HCT116 (cell line): ENCODE results near the gene SMIM28. TPM values are rescaled to one million over a fixed set of nuclear protein-coding genes. Genes with fewer than 3 reads are reported as not detected.

ENCODE experiments used
- ATAC-seq: fragments of 200-7000 bp; cut with Tn5 transposase; 2 replicates; pipeline ENCODE4 v1.9.1; 2020; ENCODE audit warnings: mild to moderate bottlenecking, moderate library complexity
- BruUV-seq: library from RNA; stranded (reverse); fragments of 400-500 nt; replicated peaks from 2 replicates; lab custom pipeline; 2021; lab: Mats Ljungman, UMichigan
- CTCF ChIA-PET: fragments of 300-600 bp; sonication (Branson Sonifier 250); formaldehyde crosslinking; loops from one replicate; lab custom pipeline; 2021; ENCODE audit warnings: antibody characterized with exemption; lab: Charles Lee
- POLR2A ChIA-PET: fragments of 300-600, 350-600 bp; sonication (Branson Sonifier 250); formaldehyde crosslinking; loops from one replicate; lab custom pipeline; 2021; ENCODE audit warnings: antibody characterized with exemption; lab: Charles Lee
- RAD21 ChIA-PET, 2 experiments: fragments of 300-600 bp; sonication (Branson Sonifier 250); formaldehyde crosslinking; loops; one replicate each; lab custom pipeline; 2023; ENCODE audit warnings: low total read pairs in 2 of 2; ENCODE audit not compliant: uncharacterized antibody in 2 of 2, unreplicated experiment in 2 of 2, low non-redundant PET in 1 of 2; lab: Charles Lee
- DNase-seq: peaks from one replicate; pipeline ENCODE4 v3.0.0-alpha.2; 2010; ENCODE audit warnings: low read depth, low spot score
- H2AFZ ChIP-seq: fragments of 200-600 bp; shearing (Covaris generic), sonication (generic); 2 replicates; pipeline ENCODE4 v1.6.1; 2017; ENCODE audit warnings: low read depth, mixed run types, mixed read lengths, antibody characterized with exemption, low read length; ENCODE audit not compliant: poor library complexity, severe bottlenecking
- H3K27ac ChIP-seq: 2 replicates; pipeline ENCODE4 v1.5.1; 2012; ENCODE audit warnings: low read depth, low read length
- H3K27me3 ChIP-seq: fragments of 200-600 bp; sonication (generic); 2 replicates; pipeline ENCODE4 v1.6.1; 2016; ENCODE audit warnings: mixed run types, low read length, mixed read lengths; ENCODE audit not compliant: insufficient read depth
- H3K36me3 ChIP-seq, 2 experiments: fragments of 200-500 bp in 1 of 2; fragments of 200-600 bp in 1 of 2; sonication (Bioruptor generic) in 1 of 2; sonication (generic) in 1 of 2; 2 replicates each; pipeline versions ENCODE4 v1.5.1 to v1.6.1; 2014 to 2016; ENCODE audit warnings: low read length in 2 of 2, inconsistent platforms in 1 of 2, mixed read lengths in 1 of 2, mixed run types in 1 of 2; ENCODE audit not compliant: insufficient read depth in 2 of 2, control insufficient read depth in 1 of 2
- H3K4me1 ChIP-seq, 2 experiments: fragments of 200-600 bp in 1 of 2; sonication (generic) in 1 of 2; 2 replicates each; pipeline versions ENCODE4 v1.5.1 to v1.6.1; 2012 to 2017; ENCODE audit warnings: low read length in 2 of 2, inconsistent platforms in 1 of 2, mild to moderate bottlenecking in 1 of 2, mixed read lengths in 1 of 2, mixed run types in 1 of 2, moderate library complexity in 1 of 2; ENCODE audit not compliant: insufficient read depth in 2 of 2, control insufficient read depth in 1 of 2
- H3K4me2 ChIP-seq: fragments of 200-600 bp; sonication (generic); 2 replicates; pipeline ENCODE4 v1.6.1; 2017; ENCODE audit warnings: mixed run types, low read length, mixed read lengths
- H3K4me3 ChIP-seq, 2 experiments: fragments of 200-600 bp in 1 of 2; sonication (generic) in 1 of 2; replicated peaks in 1 of 2; 2 replicates each; pipeline ENCODE4 v1.5.1; 2011 to 2016; ENCODE audit warnings: low read length in 2 of 2, control low read depth in 1 of 2, low read depth in 1 of 2, mild to moderate bottlenecking in 1 of 2, mixed read lengths in 1 of 2, mixed run types in 1 of 2
- H3K79me2 ChIP-seq: fragments of 200-600 bp; sonication (generic); 2 replicates; pipeline ENCODE4 v1.6.1; 2017; ENCODE audit warnings: mild to moderate bottlenecking, mixed run types, low read length, moderate library complexity, mixed read lengths; ENCODE audit not compliant: insufficient read depth
- H3K9ac ChIP-seq: fragments of 200-600 bp; sonication (generic); 2 replicates; pipeline ENCODE4 v1.6.1; 2016; ENCODE audit warnings: low read length, mixed read lengths
- H3K9me2 ChIP-seq: fragments of 200-600 bp; sonication (generic), shearing (Covaris generic); 2 replicates; pipeline ENCODE4 v1.6.1; 2017; ENCODE audit warnings: mixed run types, mild to moderate bottlenecking, moderate library complexity; ENCODE audit not compliant: insufficient read depth
- H3K9me3 ChIP-seq, 2 experiments: fragments of 200-500 bp in 1 of 2; fragments of 200-600 bp in 1 of 2; sonication (Bioruptor generic) in 1 of 2; sonication (generic) in 1 of 2; 2 replicates each; pipeline ENCODE4 v1.6.1; 2014 to 2017; ENCODE audit warnings: low read length in 2 of 2, mixed read lengths in 2 of 2, inconsistent platforms in 1 of 2, low read depth in 1 of 2, mild to moderate bottlenecking in 1 of 2, mixed run types in 1 of 2, moderate library complexity in 1 of 2; ENCODE audit not compliant: control insufficient read depth in 1 of 2, insufficient read depth in 1 of 2
- H4K20me1 ChIP-seq: fragments of 200-600 bp; sonication (generic), shearing (Covaris generic); 2 replicates; pipeline ENCODE4 v1.6.1; 2017; ENCODE audit warnings: mixed run types, mild to moderate bottlenecking, moderate library complexity; ENCODE audit not compliant: insufficient read depth
- CBX3 ChIP-seq: IDR thresholded peaks from 2 replicates; pipeline ENCODE4 v1.6.1; 2012; ENCODE audit warnings: low read depth
- CTCF ChIP-seq, 3 experiments: fragments of 200-600 bp in 1 of 3; sonication (generic) in 1 of 3; IDR thresholded peaks in 2 of 3; conservative IDR thresholded peaks in 1 of 3; 2 replicates each; pipeline ENCODE4 v1.5.1; 2012 to 2017; ENCODE audit warnings: low read depth in 2 of 3, low read length in 2 of 3, antibody characterized with exemption in 1 of 3, borderline replicate concordance in 1 of 3, control low read depth in 1 of 3, mild to moderate bottlenecking in 1 of 3, mixed read lengths in 1 of 3, mixed run types in 1 of 3, moderate library complexity in 1 of 3; ENCODE audit not compliant: insufficient read depth in 1 of 3
- ELF1 ChIP-seq: IDR thresholded peaks from 2 replicates; pipeline ENCODE4 v1.6.1; 2012; ENCODE audit warnings: low read depth, borderline replicate concordance
- MAX ChIP-seq: IDR thresholded peaks from 2 replicates; pipeline ENCODE4 v1.6.1; 2012
- TCF7L2 ChIP-seq: IDR thresholded peaks from 2 replicates; pipeline ENCODE4 v1.7.0; 2011; ENCODE audit warnings: borderline replicate concordance, inconsistent platforms; ENCODE audit not compliant: insufficient read depth, insufficient read length; ENCODE audit errors: extremely low read depth
- ZFX ChIP-seq: fragments of 450-650 bp; IDR thresholded peaks from 2 replicates; pipeline ENCODE4 v1.6.1; 2017
- ZNF274 ChIP-seq: fragments of 200-500 bp; sonication (Bioruptor generic); IDR thresholded peaks from 2 replicates; pipeline ENCODE4 v1.6.1; 2014; ENCODE audit warnings: mild to moderate bottlenecking, low read depth, low read length, inconsistent platforms
- intact Hi-C: fragments of 100-400 bp; cut with micrococcal nuclease; formaldehyde crosslinking; loops from 2 replicates; pipeline ENCODE4 v1.10.0; 2022
- total RNA-seq: library from RNA; stranded (reverse); gene quantifications from one replicate; pipeline ENCODE4 v1.2.1, GENCODE V29; 2021; ENCODE audit not compliant: unreplicated experiment

SMIM28 gene
- total RNA-seq, 1 experiment from 2014 or later, result not detected

GRCh38 chr6:138393871-138394783 is 16.4 kb downstream of the SMIM28 start:
- Histone ChIP-seq H3K4me2 (no peak overlapping the region), H3K9me2 (no peaks in the 10 kb centered on the region), H2AFZ (no peak overlapping the region)
- RAD21 ChIA-PET, result no interaction called here
- TF ChIP-seq CBX3 (no peak), ELF1 (no peak), ZFX (no peak), ZNF274 (no peak), MAX (no peak), CTCF (IDR thresholded peaks at IDR 0.05 in 2 of 3, conservative IDR thresholded peaks at IDR 0.05 in 1 of 3; ENCODE audit: borderline replicate concordance in 1 of 3, insufficient read depth in 1 of 3, low read depth in 2 of 3, low read length in 2 of 3) (no peak), TCF7L2 (no peak)
- TF ChIP-seq, all 23 proteins: peak for 0
- BruUV-seq, result no TSS peak
- no peaks in the 10 kb centered on the region for H3K27me3 ChIP-seq
- H3K27ac ChIP-seq, result no peak overlapping the region
- DNase-seq (no peak), ATAC-seq (no peak)
- H3K9ac ChIP-seq, result no peak overlapping the region
- H4K20me1 ChIP-seq, result no peaks in the 10 kb centered on the region
- no peaks in the 10 kb centered on the region for H3K9me3 ChIP-seq
- intact Hi-C loops, result no loop called here
- no peak overlapping the region for H3K4me3 ChIP-seq
- no peaks in the 10 kb centered on the region for H3K4me1 ChIP-seq
- POLR2A ChIA-PET, result no interaction called here
- no peaks in the 10 kb centered on the region for H3K79me2 ChIP-seq
- H3K36me3 ChIP-seq, result no peaks in the 10 kb centered on the region
- CTCF ChIA-PET, result no interaction called here
